Right atrium auricular region (tissue), 2 donors: ENCODE measurements around the gene TPR. TPM values are rescaled to one million over a fixed set of nuclear protein-coding genes. Genes with fewer than 3 reads are reported as not detected.
"Not testable (repeated sequence)": the region's sequence is repeated elsewhere in the genome, so short reads cannot be mapped to it uniquely, and the experiment has no call there.

Experiments
- DNase-seq: peaks from one replicate; pipeline ENCODE4 v3.0.0-alpha.2; 2019; ENCODE audit warnings: low spot score
- H3K27ac ChIP-seq, 2 donors: fragments of 200-600 bp; sonication (generic); 1 replicate in 1 of 2; 2 replicates in 1 of 2; pipeline ENCODE4 v1.5.1; 2016 to 2019
- H3K27me3 ChIP-seq, 2 donors: fragments of 200-600 bp; sonication (generic); one replicate each; pipeline versions ENCODE4 v1.5.1 to v1.6.0; 2017 to 2019
- H3K36me3 ChIP-seq: fragments of 200-600 bp; sonication (generic); one replicate; pipeline ENCODE4 v1.5.1; 2016
- H3K4me1 ChIP-seq, 2 donors: fragments of 200-600 bp; sonication (generic); one replicate each; pipeline versions ENCODE4 v1.5.1 to v1.6.0; 2017 to 2019
- H3K4me3 ChIP-seq, 2 donors: fragments of 200-600 bp; sonication (generic); 1 replicate in 1 of 2; 2 replicates in 1 of 2; pipeline ENCODE4 v1.5.1; 2017 to 2019; ENCODE audit warnings: mild to moderate bottlenecking in 1 of 2, moderate library complexity in 1 of 2
- H3K9me3 ChIP-seq, 2 donors: fragments of 200-600 bp; sonication (generic); one replicate each; pipeline ENCODE4 v1.5.1; 2019
- CTCF ChIP-seq, 2 donors: fragments of 200-600 bp; sonication (generic); IDR thresholded peaks; one replicate each; pipeline ENCODE4 v1.5.1; 2019; ENCODE audit warnings: antibody characterized with exemption in 2 of 2
- total RNA-seq, 2 donors: library from RNA; depleted of rRNA; stranded (reverse); fragments of >200 nt; gene quantifications; one replicate each; pipeline ENCODE4 v1.1.0, GENCODE V29; 2016

Gene TPR
- total RNA-seq, 2 donors from 2014 or later = 36.3 to 56.1 TPM

- H3K9me3 ChIP-seq = no peaks in the 10 kb centered on the region
- no peak overlapping the region for H3K27ac ChIP-seq
- no peak for TF ChIP-seq CTCF (IDR thresholded peaks at IDR 0.05)
- peaks cover 43% of the 10 kb centered on the region for H3K36me3 ChIP-seq
- H3K27me3 ChIP-seq = no peaks in the 10 kb centered on the region
- DNase-seq = no peak
- no peak overlapping the region for H3K4me3 ChIP-seq
- no peaks in the 10 kb centered on the region for H3K4me1 ChIP-seq
Observed at GRCh38 chr1:186391841-186392240, 16.8 kb upstream of the TPR start.

GRCh38 chr1:186390925-186391324 lies 15.9 kb upstream of the TPR start:
- Histone ChIP-seq H3K4me1 (no peaks in the 10 kb centered on the region), H3K4me3 (no peak overlapping the region), H3K36me3 (peaks cover 38% of the 10 kb centered on the region), H3K27me3 (no peaks in the 10 kb centered on the region), H3K9me3 (no peaks in the 10 kb centered on the region), H3K27ac (no peak overlapping the region)
- DNase-seq = no peak
- TF ChIP-seq CTCF (IDR thresholded peaks at IDR 0.05) = no peak

- Histone ChIP-seq H3K36me3 (peaks cover 35% of the 10 kb centered on the region), H3K27me3 (no peaks in the 10 kb centered on the region), H3K9me3 (no peaks in the 10 kb centered on the region), H3K27ac (no peak overlapping the region), H3K4me1 (no peaks in the 10 kb centered on the region), H3K4me3 (no peak overlapping the region)
- DNase-seq = no peak
- TF ChIP-seq CTCF (IDR thresholded peaks at IDR 0.05) = no peak
Observed at GRCh38 chr1:186386725-186387383, 11.8 kb upstream of the TPR start.

GRCh38 chr1:186375929-186376319 lies 871 bp upstream of the TPR start:
- H3K36me3 ChIP-seq = peaks cover 12% of the 10 kb centered on the region
- H3K27me3 ChIP-seq = no peaks in the 10 kb centered on the region
- no peaks in the 10 kb centered on the region for H3K9me3 ChIP-seq
- peaks cover 0 to 39% of the 10 kb centered on the region in 2 donors for H3K4me1 ChIP-seq
- peak overlapping the region; percentile 78 to 94 for H3K4me3 ChIP-seq
- TF ChIP-seq CTCF (IDR thresholded peaks at IDR 0.05) = no peak
- H3K27ac ChIP-seq = peak overlapping the region; percentile 94 to 98
- DNase-seq = no peak

- TF ChIP-seq CTCF (IDR thresholded peaks at IDR 0.05) = no peak
- H3K27me3 ChIP-seq = no peaks in the 10 kb centered on the region
- peaks cover 0 to 39% of the 10 kb centered on the region in 2 donors for H3K4me1 ChIP-seq
- H3K36me3 ChIP-seq = peaks cover 26% of the 10 kb centered on the region
- DNase-seq = no peak
- peak overlapping the region; percentile 78 to 94 for H3K4me3 ChIP-seq
- peak overlapping the region; percentile 94 to 98 for H3K27ac ChIP-seq
- H3K9me3 ChIP-seq = no peaks in the 10 kb centered on the region
Observed at GRCh38 chr1:186374303-186375151, 526 bp downstream of the TPR start.

GRCh38 chr1:186347837-186348691 lies 27.0 kb downstream of the TPR start:
- H3K4me1 ChIP-seq = not testable (repeated sequence)
- peaks cover 92% of the 10 kb centered on the region for H3K36me3 ChIP-seq

More at GRCh38 chr1:186347837-186348691, 27.0 kb downstream of the TPR start:
- H3K27me3 ChIP-seq, DNase-seq, H3K9me3 ChIP-seq, H3K27ac ChIP-seq, H3K4me3 ChIP-seq: not testable (repeated sequence)
